B cell (primary cell): ENCODE results near the gene NOD2.

Experiments
- EZH2 ChIP-seq: IDR thresholded peaks from 2 replicates; pipeline ENCODE4 v1.6.1; 2012; ENCODE audit warnings: borderline replicate concordance, low read depth, mild to moderate bottlenecking, moderate library complexity, low read length; ENCODE audit not compliant: insufficient read depth, poor library complexity, severe bottlenecking
- TF ChIP-seq, protein P1 (sequence below): fragments of 200-600 bp; IDR thresholded peaks from one replicate; pipeline ENCODE4 v1.8.0; 2022; ENCODE audit warnings: antibody characterized with exemption, mild to moderate bottlenecking

DNA sequence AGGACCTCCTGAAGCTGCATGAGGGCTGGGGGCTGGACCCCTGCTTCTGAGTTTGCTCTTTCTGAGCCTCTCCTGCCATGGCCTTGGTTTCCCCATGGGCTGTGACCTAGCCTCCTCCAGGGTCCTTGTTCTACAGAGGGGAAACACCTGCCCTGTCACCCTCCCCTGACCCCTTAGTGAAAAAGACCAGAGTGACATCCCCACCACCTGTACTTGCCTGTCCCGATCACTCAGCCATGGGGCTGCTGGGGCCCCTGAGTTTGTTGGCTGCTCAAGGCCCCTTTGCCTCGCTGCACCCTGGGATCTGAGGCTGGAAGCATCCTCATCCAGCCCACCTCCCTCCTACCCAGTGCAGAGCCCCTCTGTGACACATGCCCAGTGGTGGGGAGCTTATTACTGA, 800 bp downstream of the NOD2 start:
- TF ChIP-seq, protein P1, sequence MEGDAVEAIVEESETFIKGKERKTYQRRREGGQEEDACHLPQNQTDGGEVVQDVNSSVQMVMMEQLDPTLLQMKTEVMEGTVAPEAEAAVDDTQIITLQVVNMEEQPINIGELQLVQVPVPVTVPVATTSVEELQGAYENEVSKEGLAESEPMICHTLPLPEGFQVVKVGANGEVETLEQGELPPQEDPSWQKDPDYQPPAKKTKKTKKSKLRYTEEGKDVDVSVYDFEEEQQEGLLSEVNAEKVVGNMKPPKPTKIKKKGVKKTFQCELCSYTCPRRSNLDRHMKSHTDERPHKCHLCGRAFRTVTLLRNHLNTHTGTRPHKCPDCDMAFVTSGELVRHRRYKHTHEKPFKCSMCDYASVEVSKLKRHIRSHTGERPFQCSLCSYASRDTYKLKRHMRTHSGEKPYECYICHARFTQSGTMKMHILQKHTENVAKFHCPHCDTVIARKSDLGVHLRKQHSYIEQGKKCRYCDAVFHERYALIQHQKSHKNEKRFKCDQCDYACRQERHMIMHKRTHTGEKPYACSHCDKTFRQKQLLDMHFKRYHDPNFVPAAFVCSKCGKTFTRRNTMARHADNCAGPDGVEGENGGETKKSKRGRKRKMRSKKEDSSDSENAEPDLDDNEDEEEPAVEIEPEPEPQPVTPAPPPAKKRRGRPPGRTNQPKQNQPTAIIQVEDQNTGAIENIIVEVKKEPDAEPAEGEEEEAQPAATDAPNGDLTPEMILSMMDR: no peak
- TF ChIP-seq EZH2: no peak
